Esophagus squamous epithelium (tissue), 5 donors: ENCODE data around the gene GPC5. TPM values are rescaled to one million over a fixed set of nuclear protein-coding genes. Genes with fewer than 3 reads are reported as not detected.

ENCODE experiments used
- DNase-seq: peaks from one replicate; lab custom pipeline; 2025; lab: John Stamatoyannopoulos, UW
- H3K27ac ChIP-seq, 4 donors: fragments of 200-600 bp; sonication (generic); one replicate each; pipeline ENCODE4 v1.5.1; 2016 to 2019; ENCODE audit warnings: mild to moderate bottlenecking in 1 of 4
- H3K27me3 ChIP-seq, 4 donors: fragments of 200-600 bp; sonication (generic); 1 replicate in 3 of 4; 2 replicates in 1 of 4; pipeline versions ENCODE4 v1.5.1 to v1.6.0; 2017 to 2021; ENCODE audit warnings: antibody characterized with exemption in 1 of 4
- H3K36me3 ChIP-seq, 3 donors: fragments of 200-600 bp; sonication (generic); one replicate each; pipeline ENCODE4 v1.5.1; 2016 to 2019
- H3K4me1 ChIP-seq, 3 donors: fragments of 200-600 bp; sonication (generic); one replicate each; pipeline ENCODE4 v1.5.1; 2017 to 2019
- H3K4me3 ChIP-seq, 4 donors: fragments of 200-600 bp; sonication (generic); 1 replicate in 3 of 4; 2 replicates in 1 of 4; pipeline ENCODE4 v1.5.1; 2016 to 2019; ENCODE audit warnings: mild to moderate bottlenecking in 2 of 4, moderate library complexity in 1 of 4
- H3K9me3 ChIP-seq, 3 donors: fragments of 200-600 bp; sonication (generic); one replicate each; pipeline ENCODE4 v1.5.1; 2016 to 2019
- CTCF ChIP-seq, 6 experiments: fragments of 450-650 bp in 4 of 6; fragments of 200-600 bp in 2 of 6; sonication (generic) in 2 of 6; IDR thresholded peaks; one replicate each; pipeline ENCODE4 v1.5.1; 2016 to 2019; ENCODE audit warnings: antibody characterized with exemption in 6 of 6, mild to moderate bottlenecking in 4 of 6, moderate library complexity in 4 of 6
- POLR2A ChIP-seq, 4 donors: fragments of 450-650 bp; IDR thresholded peaks; one replicate each; pipeline ENCODE4 v1.6.1; 2017; ENCODE audit warnings: antibody characterized with exemption in 4 of 4, mild to moderate bottlenecking in 4 of 4, moderate library complexity in 3 of 4
- WGBS, 2 donors: methylation state at CpG; one replicate each; pipeline ENCODE4 v1.1.5; 2018; 5-methylcytosine and 5-hydroxymethylcytosine counted together
- intact Hi-C: fragments of 100-400 bp; cut with DNase I; formaldehyde crosslinking; loops from one replicate; pipeline ENCODE4 v1.15.0; 2022
- total RNA-seq, 4 donors: library from RNA; depleted of rRNA; stranded (reverse); fragments of >200 nt; gene quantifications; one replicate each; pipeline ENCODE4 v1.1.0, GENCODE V29; 2016
- donor health status: DM: yes; HTN: yes; CAD: no.

GPC5 gene
- total RNA-seq, 4 donors from 2014 or later = not detected

- H3K36me3 ChIP-seq = no peaks in the 10 kb centered on the region
- no peak overlapping the region for H3K27ac ChIP-seq
- intact Hi-C loops = no loop called here
- H3K9me3 ChIP-seq = no peaks in the 10 kb centered on the region
- TF ChIP-seq POLR2A (IDR thresholded peaks at IDR 0.05) = no peak
- no peak for TF ChIP-seq CTCF (IDR thresholded peaks at IDR 0.05)
- no peak for DNase-seq
- H3K4me1 ChIP-seq = no peaks in the 10 kb centered on the region
- no peaks in the 10 kb centered on the region for H3K27me3 ChIP-seq
- H3K4me3 ChIP-seq = no peak overlapping the region
Observed at GRCh38 chr13:91598655-91599054, 200.2 kb downstream of the GPC5 start.

- Histone ChIP-seq H3K4me3 (no peak overlapping the region), H3K9me3 (no peaks in the 10 kb centered on the region), H3K27ac (no peak overlapping the region), H3K4me1 (no peaks in the 10 kb centered on the region), H3K27me3 (no peaks in the 10 kb centered on the region), H3K36me3 (no peaks in the 10 kb centered on the region)
- intact Hi-C loops = no loop called here
- no peak for DNase-seq
- TF ChIP-seq POLR2A (IDR thresholded peaks at IDR 0.05) (no peak), CTCF (IDR thresholded peaks at IDR 0.05) (no peak)
- 76 to 82% methylated on average over 8 to 9 of the region's 9 CpGs for WGBS, 2 donors
Observed at GRCh38 chr13:91601273-91601672, 202.9 kb downstream of the GPC5 start.

GRCh38 chr13:91601807-91602206 lies 203.4 kb downstream of the GPC5 start:
- DNase-seq = no peak
- no peaks in the 10 kb centered on the region for H3K27me3 ChIP-seq
- no peak overlapping the region for H3K4me3 ChIP-seq
- TF ChIP-seq CTCF (IDR thresholded peaks at IDR 0.05) (no peak), POLR2A (IDR thresholded peaks at IDR 0.05) (no peak)
- H3K27ac ChIP-seq = no peak overlapping the region
- no peaks in the 10 kb centered on the region for H3K36me3 ChIP-seq
- intact Hi-C loops = no loop called here
- no peaks in the 10 kb centered on the region for H3K9me3 ChIP-seq
- no peaks in the 10 kb centered on the region for H3K4me1 ChIP-seq
- WGBS, 2 donors = 78 to 87% methylated on average over 3 of the region's 3 CpGs

- H3K9me3 ChIP-seq = no peaks in the 10 kb centered on the region
- H3K27me3 ChIP-seq = no peaks in the 10 kb centered on the region
- no peaks in the 10 kb centered on the region for H3K4me1 ChIP-seq
- no peak overlapping the region for H3K4me3 ChIP-seq
- DNase-seq = no peak
- no peak for TF ChIP-seq POLR2A (IDR thresholded peaks at IDR 0.05)
- no peak for TF ChIP-seq CTCF (IDR thresholded peaks at IDR 0.05)
- intact Hi-C loops = no loop called here
- no peak overlapping the region for H3K27ac ChIP-seq
- 35 to 56% methylated on average over 3 of the region's 3 CpGs for WGBS, 2 donors
- H3K36me3 ChIP-seq = no peaks in the 10 kb centered on the region
Observed at GRCh38 chr13:91609353-91609752, 210.9 kb downstream of the GPC5 start.

- Histone ChIP-seq H3K4me1 (no peaks in the 10 kb centered on the region), H3K27me3 (no peaks in the 10 kb centered on the region), H3K27ac (no peak overlapping the region), H3K4me3 (no peak overlapping the region), H3K36me3 (no peaks in the 10 kb centered on the region), H3K9me3 (no peaks in the 10 kb centered on the region)
- no peak for TF ChIP-seq POLR2A (IDR thresholded peaks at IDR 0.05)
- no peak for TF ChIP-seq CTCF (IDR thresholded peaks at IDR 0.05)
- intact Hi-C loops = no loop called here
- WGBS, 2 donors = 84 to 89% methylated on average over 3 of the region's 3 CpGs
- DNase-seq = no peak
Observed at GRCh38 chr13:91618315-91618714, 219.9 kb downstream of the GPC5 start.
